H9 (cell line): ENCODE data around the gene IFI27L1. TPM values are rescaled to one million over a fixed set of nuclear protein-coding genes. Genes with fewer than 3 reads are reported as not detected.

Source experiments
- DNase-seq: peaks from one replicate; pipeline ENCODE4 v3.0.0-alpha.2; 2017
- H2AFZ ChIP-seq: one replicate; pipeline ENCODE4 v1.6.1; 2013; ENCODE audit warnings: mild to moderate bottlenecking, low read length, control low read depth, moderate library complexity
- H2AK5ac ChIP-seq: 2 replicates; pipeline ENCODE4 v1.6.1; 2013; ENCODE audit warnings: low read length, control low read depth, mixed read lengths; ENCODE audit not compliant: insufficient read length
- H2BK120ac ChIP-seq: one replicate; pipeline ENCODE4 v1.6.1; 2013; ENCODE audit warnings: low read depth, mild to moderate bottlenecking, low read length, control low read depth, inconsistent platforms; ENCODE audit not compliant: poor library complexity, severe bottlenecking
- H2BK12ac ChIP-seq: 2 replicates; pipeline ENCODE4 v1.6.1; 2013; ENCODE audit warnings: low read length, control low read depth, mixed read lengths, low read depth; ENCODE audit not compliant: insufficient read length
- H2BK15ac ChIP-seq: 2 replicates; pipeline ENCODE4 v1.6.1; 2013; ENCODE audit warnings: low read depth, low read length, control low read depth
- H2BK20ac ChIP-seq: one replicate; pipeline ENCODE4 v1.6.1; 2013; ENCODE audit warnings: low read depth, mild to moderate bottlenecking, low read length, control low read depth, inconsistent platforms; ENCODE audit not compliant: poor library complexity, severe bottlenecking
- H2BK5ac ChIP-seq: 2 replicates; pipeline ENCODE4 v1.6.1; 2013; ENCODE audit warnings: low read length, control low read depth, mixed read lengths; ENCODE audit not compliant: insufficient read length
- H3K14ac ChIP-seq: 2 replicates; pipeline ENCODE4 v1.6.1; 2013; ENCODE audit warnings: low read length, control low read depth; ENCODE audit not compliant: insufficient read depth
- H3K18ac ChIP-seq: 2 replicates; pipeline ENCODE4 v1.6.1; 2013; ENCODE audit warnings: low read depth, mild to moderate bottlenecking, mixed read lengths, low read length, control low read depth; ENCODE audit not compliant: insufficient read length
- H3K23ac ChIP-seq: 2 replicates; pipeline ENCODE4 v1.6.1; 2013; ENCODE audit warnings: low read length, control low read depth, mixed read lengths, low read depth; ENCODE audit not compliant: insufficient read length
- H3K23me2 ChIP-seq: 2 replicates; pipeline ENCODE4 v1.6.1; 2013; ENCODE audit warnings: low read depth, mild to moderate bottlenecking, mixed read lengths, low read length, control low read depth; ENCODE audit not compliant: insufficient read length, poor library complexity, severe bottlenecking
- H3K27ac ChIP-seq: 2 replicates; pipeline ENCODE4 v1.5.1; 2013; ENCODE audit warnings: low read length, control low read depth, mixed read lengths, low read depth; ENCODE audit not compliant: insufficient read length
- H3K27me3 ChIP-seq: 2 replicates; pipeline ENCODE4 v1.6.1; 2013; ENCODE audit warnings: low read length, control low read depth, inconsistent platforms; ENCODE audit not compliant: insufficient read depth
- H3K4ac ChIP-seq: 2 replicates; pipeline ENCODE4 v1.6.1; 2013; ENCODE audit warnings: low read depth, mild to moderate bottlenecking, control low read depth, inconsistent platforms, low read length, moderate library complexity
- H3K4me1 ChIP-seq: 2 replicates; pipeline ENCODE4 v1.6.1; 2013; ENCODE audit warnings: low read length, control low read depth, inconsistent platforms; ENCODE audit not compliant: insufficient read depth
- H3K4me2 ChIP-seq: 2 replicates; pipeline ENCODE4 v1.6.1; 2013; ENCODE audit warnings: low read length, control low read depth, mixed read lengths; ENCODE audit not compliant: insufficient read length, insufficient read depth
- H3K56ac ChIP-seq: 2 replicates; pipeline ENCODE4 v1.6.1; 2013; ENCODE audit warnings: low read depth, mild to moderate bottlenecking, mixed read lengths, low read length, control low read depth; ENCODE audit not compliant: insufficient read length
- H3K79me1 ChIP-seq: 2 replicates; pipeline ENCODE4 v1.6.1; 2013; ENCODE audit warnings: low read depth, mild to moderate bottlenecking, moderate library complexity, low read length, control low read depth, inconsistent platforms; ENCODE audit not compliant: insufficient read depth, poor library complexity, severe bottlenecking
- H3K79me2 ChIP-seq: 2 replicates; pipeline ENCODE4 v1.6.1; 2013; ENCODE audit warnings: low read length, control low read depth, inconsistent platforms; ENCODE audit not compliant: insufficient read depth
- H3K9ac ChIP-seq: 2 replicates; pipeline ENCODE4 v1.6.1; 2013; ENCODE audit warnings: low read length, control low read depth, mixed read lengths; ENCODE audit not compliant: insufficient read length; ENCODE audit errors: extremely low read depth
- H3K9me3 ChIP-seq: one replicate; pipeline ENCODE4 v1.6.1; 2013; ENCODE audit warnings: low read depth, low read length, inconsistent platforms; ENCODE audit not compliant: control insufficient read depth
- H3T11ph ChIP-seq: one replicate; pipeline ENCODE4 v1.6.1; 2013; ENCODE audit warnings: mild to moderate bottlenecking, low read length, control low read depth, inconsistent platforms
- H4K20me1 ChIP-seq: one replicate; pipeline ENCODE4 v1.6.1; 2013; ENCODE audit not compliant: control insufficient read depth, insufficient read length, insufficient read depth
- H4K5ac ChIP-seq: 2 replicates; pipeline ENCODE4 v1.6.1; 2013; ENCODE audit warnings: low read depth, mild to moderate bottlenecking, mixed read lengths, low read length, control low read depth; ENCODE audit not compliant: insufficient read length
- H4K8ac ChIP-seq: replicated peaks from 2 replicates; pipeline ENCODE4 v1.6.1; 2013; ENCODE audit warnings: low read length, control low read depth, mixed read lengths, low read depth; ENCODE audit not compliant: insufficient read length
- H4K91ac ChIP-seq: 2 replicates; pipeline ENCODE4 v1.6.1; 2013; ENCODE audit warnings: low read depth, mild to moderate bottlenecking, moderate library complexity, mixed read lengths, low read length, control low read depth; ENCODE audit not compliant: insufficient read length
- H3K27ac Mint-ChIP-seq, 3 experiments: 2 replicates in 2 of 3; 3 replicates in 1 of 3; pipeline ENCODE4 v1.8.0; 2020 to 2021; ENCODE audit warnings: mixed read lengths in 3 of 3, mild to moderate bottlenecking in 1 of 3, moderate library complexity in 1 of 3
- H3K27me3 Mint-ChIP-seq: 2 replicates; pipeline ENCODE4 v1.8.0; 2021; ENCODE audit warnings: low read depth, mild to moderate bottlenecking, moderate library complexity, mixed read lengths
- H3K36me3 Mint-ChIP-seq, 3 experiments: 2 replicates in 2 of 3; 3 replicates in 1 of 3; pipeline ENCODE4 v1.8.0; 2020 to 2021; ENCODE audit warnings: low read depth in 3 of 3, mixed read lengths in 3 of 3; ENCODE audit not compliant: insufficient read depth in 1 of 3
- H3K4me1 Mint-ChIP-seq, 2 experiments: 2 replicates each; pipeline ENCODE4 v1.8.0; 2020; ENCODE audit warnings: mixed read lengths in 2 of 2
- H3K4me3 Mint-ChIP-seq, 2 experiments: 2 replicates in 1 of 2; 3 replicates in 1 of 2; pipeline ENCODE4 v1.8.0; 2020 to 2021; ENCODE audit warnings: mild to moderate bottlenecking in 2 of 2, mixed read lengths in 2 of 2, moderate library complexity in 1 of 2
- H3K9me3 Mint-ChIP-seq, 2 experiments: 2 replicates in 1 of 2; 3 replicates in 1 of 2; pipeline ENCODE4 v1.8.0; 2020; ENCODE audit warnings: mild to moderate bottlenecking in 2 of 2, mixed read lengths in 2 of 2, moderate library complexity in 1 of 2
- WGBS: extraction: QIAGEN DNeasy Blood & Tissue Kit; methylation state at CpG from one replicate; pipeline ENCODE4 v1.1.7; 2013; ENCODE audit warnings: missing lambda C conversion rate, low lambda C conversion rate, mixed read lengths; ENCODE audit not compliant: insufficient read length; ENCODE audit errors: extremely low coverage; 5-methylcytosine and 5-hydroxymethylcytosine counted together
- total RNA-seq: library from RNA; stranded (reverse); gene quantifications from 2 replicates; pipeline ENCODE4 v1.2.1, GENCODE V29; 2021
- TF ChIP-seq, protein P1 (sequence below): fragments of 200-600 bp; sonication (generic); conservative IDR thresholded peaks from 3 replicates; pipeline ENCODE4 v1.8.0; 2021; ENCODE audit warnings: antibody characterized with exemption, mild to moderate bottlenecking

IFI27L1 gene
- total RNA-seq, 1 experiment from 2014 or later = 27.4 TPM

DNA sequence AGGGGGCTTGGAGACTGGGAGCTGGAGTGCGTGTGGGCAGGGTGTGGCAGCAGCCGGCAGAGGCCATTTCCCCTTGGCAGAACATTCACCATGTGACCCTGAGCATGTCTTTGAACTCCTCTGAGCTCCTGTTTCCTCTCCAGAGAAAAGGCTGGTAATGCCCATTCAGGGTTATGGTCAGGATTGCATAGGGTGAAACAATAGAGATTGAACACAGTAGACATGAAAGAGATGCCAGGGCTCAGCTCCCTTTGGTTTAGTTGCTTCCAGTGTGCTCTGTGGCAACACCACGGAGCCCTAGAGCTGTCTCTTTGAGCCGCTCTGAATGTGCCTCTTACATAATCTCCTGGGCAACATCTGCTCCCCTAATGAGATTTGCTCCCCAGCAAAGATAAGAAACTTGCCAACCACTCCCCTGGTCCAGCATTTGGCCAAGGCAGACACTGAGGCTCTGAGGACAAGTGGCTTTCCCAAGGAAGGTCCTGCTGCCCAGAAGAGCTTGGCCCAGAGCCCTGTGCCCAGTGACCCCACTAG, 34.0 kb downstream of the IFI27L1 start:
- Histone ChIP-seq H3K4ac (no peak overlapping the region), H3K18ac (peak overlapping the region; percentile 17), H3K23ac (no peak overlapping the region), H3K4me2 (no peak overlapping the region), H3K14ac (no peak overlapping the region), H3K56ac (no peak overlapping the region), H2BK12ac (no peak overlapping the region), H3K4me1 (no peaks in the 10 kb centered on the region), H4K20me1 (no peaks in the 10 kb centered on the region), H2BK20ac (no peak overlapping the region), H3K79me1 (no peaks in the 10 kb centered on the region), H2AK5ac (no peak overlapping the region), H3K9me3 (no peaks in the 10 kb centered on the region), H3K23me2 (no peaks in the 10 kb centered on the region), H3K27ac (no peak overlapping the region), H3T11ph (no peak overlapping the region), H2BK15ac (no peak overlapping the region), H2AFZ (no peak overlapping the region), H2BK120ac (no peak overlapping the region), H3K27me3 (no peaks in the 10 kb centered on the region), H4K91ac (no peak overlapping the region), H3K9ac (no peak overlapping the region), H4K5ac (no peak overlapping the region), H2BK5ac (no peak overlapping the region), H4K8ac (no peak overlapping the region), H3K79me2 (no peaks in the 10 kb centered on the region)
- Mint-ChIP-seq H3K4me3 (no peak overlapping the region), H3K9me3 (peaks cover 0 to 5% of the 10 kb centered on the region in 2 experiments; a peak in 2 of 5 replicates), H3K27me3 (peaks cover 15% of the 10 kb centered on the region), H3K4me1 (peaks cover 9 to 12% of the 10 kb centered on the region in 2 experiments), H3K36me3 (no peaks in the 10 kb centered on the region; a peak in 1 of 7 replicates), H3K27ac (no peak overlapping the region)
- no peak for DNase-seq
- TF ChIP-seq, protein P1, sequence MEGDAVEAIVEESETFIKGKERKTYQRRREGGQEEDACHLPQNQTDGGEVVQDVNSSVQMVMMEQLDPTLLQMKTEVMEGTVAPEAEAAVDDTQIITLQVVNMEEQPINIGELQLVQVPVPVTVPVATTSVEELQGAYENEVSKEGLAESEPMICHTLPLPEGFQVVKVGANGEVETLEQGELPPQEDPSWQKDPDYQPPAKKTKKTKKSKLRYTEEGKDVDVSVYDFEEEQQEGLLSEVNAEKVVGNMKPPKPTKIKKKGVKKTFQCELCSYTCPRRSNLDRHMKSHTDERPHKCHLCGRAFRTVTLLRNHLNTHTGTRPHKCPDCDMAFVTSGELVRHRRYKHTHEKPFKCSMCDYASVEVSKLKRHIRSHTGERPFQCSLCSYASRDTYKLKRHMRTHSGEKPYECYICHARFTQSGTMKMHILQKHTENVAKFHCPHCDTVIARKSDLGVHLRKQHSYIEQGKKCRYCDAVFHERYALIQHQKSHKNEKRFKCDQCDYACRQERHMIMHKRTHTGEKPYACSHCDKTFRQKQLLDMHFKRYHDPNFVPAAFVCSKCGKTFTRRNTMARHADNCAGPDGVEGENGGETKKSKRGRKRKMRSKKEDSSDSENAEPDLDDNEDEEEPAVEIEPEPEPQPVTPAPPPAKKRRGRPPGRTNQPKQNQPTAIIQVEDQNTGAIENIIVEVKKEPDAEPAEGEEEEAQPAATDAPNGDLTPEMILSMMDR = no peak
- WGBS = no CpG with 5 or more reads among the region's 4 CpGs
